K562 (cell line): Measurements from ENCODE around the gene FCSK. TPM values are rescaled to one million over a fixed set of nuclear protein-coding genes. Genes with fewer than 3 reads are reported as not detected.

Experiments used
- FOXP1 ChIP-seq: sonication (generic); formaldehyde crosslinking; IDR thresholded peaks from 2 replicates; pipeline ENCODE4 v1.8.0; 2022; ENCODE audit warnings: mild to moderate bottlenecking, missing genetic modification reagents
- IRF9 ChIP-seq: fragments of 450-650 bp; IDR thresholded peaks from 2 replicates; pipeline ENCODE4 v1.6.1; 2016; ENCODE audit warnings: missing biosample characterization, missing genetic modification characterization
- POLR3A ChIP-seq: IDR thresholded peaks from 2 replicates; pipeline ENCODE4 v1.6.1; 2011; ENCODE audit warnings: borderline replicate concordance, mild to moderate bottlenecking, moderate library complexity; ENCODE audit not compliant: insufficient read length, insufficient read depth; ENCODE audit errors: extremely low read depth
- polyA plus RNA-seq, 8 experiments: library from polyadenylated mRNA; depleted of rRNA in 4 of 8; stranded (reverse) in 5 of 8; unstranded in 3 of 8; fragments of >200 nt; fragmentation: Nextera tagmentation in 2 of 8; fragmentation: Illumina TruSeq in 1 of 8; extraction: Ambion mirVana in 2 of 8; extraction: Trizol in 1 of 8; gene quantifications; 2 replicates each; pipeline versions ENCODE4 v1.2.1 to v1.2.3, GENCODE V29; 2011 to 2014; ENCODE audit warnings: inconsistent platforms in 1 of 8, missing spikeins in 1 of 8
- total RNA-seq, 7 experiments: library from RNA; depleted of rRNA in 6 of 7; stranded (reverse); fragments of >200 nt in 6 of 7; fragmentation: Illumina TruSeq in 2 of 7; extraction: Trizol in 2 of 7; gene quantifications; 2 replicates each; pipeline versions ENCODE4 v1.2.1 to v1.2.3, GENCODE V29; 2011 to 2021; ENCODE audit warnings: low replicate concordance in 1 of 7
- TF ChIP-seq, protein P1 (sequence below): fragments of 250-450 bp; sonication (Bioruptor Pico); IDR thresholded peaks from 2 replicates; pipeline ENCODE4 v1.4.0; 2020; ENCODE audit warnings: mild to moderate bottlenecking, moderate library complexity
- TF ChIP-seq, protein P2 (sequence below): sonication (generic); formaldehyde crosslinking; IDR thresholded peaks from 2 replicates; pipeline ENCODE4 v1.8.1; 2022; ENCODE audit warnings: missing genetic modification reagents
- TF ChIP-seq, protein P3 (sequence below): fragments of 250-450 bp; sonication (Bioruptor Pico); IDR thresholded peaks from 2 replicates; pipeline ENCODE4 v1.9.0; 2021; ENCODE audit warnings: mild to moderate bottlenecking, inconsistent platforms

FCSK gene
- total and polyA plus RNA-seq, 9 of the 15 experiments (the other 6 are each of a cell fraction or from before 2014, with no cell fraction given) = 0.92 to 18.6 (median 8.3) TPM

DNA sequence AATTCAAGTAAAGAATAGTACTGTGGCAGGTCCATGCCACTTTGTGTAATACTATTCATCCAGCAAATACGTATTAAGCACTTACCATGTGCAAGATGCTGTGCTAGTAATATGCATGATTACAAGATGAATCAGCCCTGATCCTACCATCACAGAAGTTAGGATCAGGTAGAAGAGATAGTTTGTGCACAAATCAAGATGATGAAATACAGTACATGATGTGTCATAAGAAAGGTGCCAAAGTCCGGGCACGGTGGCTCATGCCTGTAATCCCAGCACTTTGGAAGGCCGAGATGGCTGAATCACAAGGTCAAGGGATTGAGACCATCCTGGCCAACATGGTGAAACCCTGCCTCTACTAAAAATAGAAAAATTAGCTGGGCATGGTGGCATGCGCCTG is 58.1 kb downstream of the FCSK start (continued):
- TF ChIP-seq, protein P1, sequence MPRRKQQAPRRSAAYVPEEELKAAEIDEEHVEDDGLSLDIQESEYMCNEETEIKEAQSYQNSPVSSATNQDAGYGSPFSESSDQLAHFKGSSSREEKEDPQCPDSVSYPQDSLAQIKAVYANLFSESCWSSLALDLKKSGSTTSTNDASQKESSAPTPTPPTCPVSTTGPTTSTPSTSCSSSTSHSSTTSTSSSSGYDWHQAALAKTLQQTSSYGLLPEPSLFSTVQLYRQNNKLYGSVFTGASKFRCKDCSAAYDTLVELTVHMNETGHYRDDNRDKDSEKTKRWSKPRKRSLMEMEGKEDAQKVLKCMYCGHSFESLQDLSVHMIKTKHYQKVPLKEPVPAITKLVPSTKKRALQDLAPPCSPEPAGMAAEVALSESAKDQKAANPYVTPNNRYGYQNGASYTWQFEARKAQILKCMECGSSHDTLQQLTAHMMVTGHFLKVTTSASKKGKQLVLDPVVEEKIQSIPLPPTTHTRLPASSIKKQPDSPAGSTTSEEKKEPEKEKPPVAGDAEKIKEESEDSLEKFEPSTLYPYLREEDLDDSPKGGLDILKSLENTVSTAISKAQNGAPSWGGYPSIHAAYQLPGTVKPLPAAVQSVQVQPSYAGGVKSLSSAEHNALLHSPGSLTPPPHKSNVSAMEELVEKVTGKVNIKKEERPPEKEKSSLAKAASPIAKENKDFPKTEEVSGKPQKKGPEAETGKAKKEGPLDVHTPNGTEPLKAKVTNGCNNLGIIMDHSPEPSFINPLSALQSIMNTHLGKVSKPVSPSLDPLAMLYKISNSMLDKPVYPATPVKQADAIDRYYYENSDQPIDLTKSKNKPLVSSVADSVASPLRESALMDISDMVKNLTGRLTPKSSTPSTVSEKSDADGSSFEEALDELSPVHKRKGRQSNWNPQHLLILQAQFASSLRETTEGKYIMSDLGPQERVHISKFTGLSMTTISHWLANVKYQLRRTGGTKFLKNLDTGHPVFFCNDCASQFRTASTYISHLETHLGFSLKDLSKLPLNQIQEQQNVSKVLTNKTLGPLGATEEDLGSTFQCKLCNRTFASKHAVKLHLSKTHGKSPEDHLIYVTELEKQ = no peak
- TF ChIP-seq FOXP1 (CRISPR knock-in tag) = no peak
- TF ChIP-seq POLR3A = no peak
- TF ChIP-seq IRF9 (tag) = no peak
- TF ChIP-seq, protein P2, sequence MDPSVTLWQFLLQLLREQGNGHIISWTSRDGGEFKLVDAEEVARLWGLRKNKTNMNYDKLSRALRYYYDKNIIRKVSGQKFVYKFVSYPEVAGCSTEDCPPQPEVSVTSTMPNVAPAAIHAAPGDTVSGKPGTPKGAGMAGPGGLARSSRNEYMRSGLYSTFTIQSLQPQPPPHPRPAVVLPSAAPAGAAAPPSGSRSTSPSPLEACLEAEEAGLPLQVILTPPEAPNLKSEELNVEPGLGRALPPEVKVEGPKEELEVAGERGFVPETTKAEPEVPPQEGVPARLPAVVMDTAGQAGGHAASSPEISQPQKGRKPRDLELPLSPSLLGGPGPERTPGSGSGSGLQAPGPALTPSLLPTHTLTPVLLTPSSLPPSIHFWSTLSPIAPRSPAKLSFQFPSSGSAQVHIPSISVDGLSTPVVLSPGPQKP = no peak
- TF ChIP-seq, protein P3, sequence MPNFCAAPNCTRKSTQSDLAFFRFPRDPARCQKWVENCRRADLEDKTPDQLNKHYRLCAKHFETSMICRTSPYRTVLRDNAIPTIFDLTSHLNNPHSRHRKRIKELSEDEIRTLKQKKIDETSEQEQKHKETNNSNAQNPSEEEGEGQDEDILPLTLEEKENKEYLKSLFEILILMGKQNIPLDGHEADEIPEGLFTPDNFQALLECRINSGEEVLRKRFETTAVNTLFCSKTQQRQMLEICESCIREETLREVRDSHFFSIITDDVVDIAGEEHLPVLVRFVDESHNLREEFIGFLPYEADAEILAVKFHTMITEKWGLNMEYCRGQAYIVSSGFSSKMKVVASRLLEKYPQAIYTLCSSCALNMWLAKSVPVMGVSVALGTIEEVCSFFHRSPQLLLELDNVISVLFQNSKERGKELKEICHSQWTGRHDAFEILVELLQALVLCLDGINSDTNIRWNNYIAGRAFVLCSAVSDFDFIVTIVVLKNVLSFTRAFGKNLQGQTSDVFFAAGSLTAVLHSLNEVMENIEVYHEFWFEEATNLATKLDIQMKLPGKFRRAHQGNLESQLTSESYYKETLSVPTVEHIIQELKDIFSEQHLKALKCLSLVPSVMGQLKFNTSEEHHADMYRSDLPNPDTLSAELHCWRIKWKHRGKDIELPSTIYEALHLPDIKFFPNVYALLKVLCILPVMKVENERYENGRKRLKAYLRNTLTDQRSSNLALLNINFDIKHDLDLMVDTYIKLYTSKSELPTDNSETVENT (CRISPR knock-in tag) = no peak
